ENCODE results near the gene DGKQ.
"Not testable (repeated sequence)": the region's sequence is repeated elsewhere in the genome, so short reads cannot be mapped to it uniquely, and the experiment has no call there.

Gene DGKQ

DNA sequence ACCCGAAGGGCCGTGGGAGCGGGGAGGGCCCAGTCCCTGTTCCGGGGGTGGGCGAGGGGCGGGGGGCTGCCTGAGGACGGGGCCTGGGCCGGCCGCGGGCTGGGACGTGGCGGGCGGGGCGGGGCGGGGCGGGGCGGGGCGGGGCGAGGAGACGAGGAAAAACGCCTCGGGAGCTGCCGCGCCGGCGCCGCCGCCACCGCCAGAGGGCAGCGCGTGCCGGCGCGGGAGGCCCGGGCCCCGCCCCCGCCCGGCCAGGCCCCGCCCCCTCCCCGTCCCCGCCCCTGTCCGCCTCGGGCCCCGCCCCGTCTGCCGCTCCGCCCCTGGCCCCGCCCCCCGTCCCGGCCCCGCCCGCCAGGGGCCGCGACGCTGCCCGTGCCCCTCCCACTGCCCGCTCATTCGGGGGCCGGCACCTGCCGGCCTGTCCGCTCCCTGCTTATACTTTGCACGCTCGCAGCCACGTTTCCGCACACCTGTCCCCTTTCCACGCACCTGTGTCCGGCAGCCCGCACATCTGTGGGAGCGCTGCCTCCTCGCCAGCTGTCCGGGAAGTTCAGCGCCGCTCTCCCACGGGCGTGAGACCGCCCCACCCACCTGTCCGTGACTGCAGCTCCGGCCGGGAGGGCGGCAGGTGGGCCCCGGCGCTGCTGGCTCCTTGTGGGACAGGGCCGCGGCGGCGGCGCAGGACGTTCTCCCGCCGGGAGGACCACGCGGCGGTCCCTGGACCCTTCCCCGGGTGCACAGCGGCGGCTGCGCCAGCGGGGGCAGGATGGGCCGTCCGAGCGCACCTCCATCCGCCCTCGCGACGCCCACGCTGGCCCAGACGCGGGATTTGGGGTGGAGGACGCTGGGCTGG, 36.4 kb upstream of the DGKQ start:
- peak; percentile 77 for DNase-seq (ENCODE audit: low spot score)

DNA sequence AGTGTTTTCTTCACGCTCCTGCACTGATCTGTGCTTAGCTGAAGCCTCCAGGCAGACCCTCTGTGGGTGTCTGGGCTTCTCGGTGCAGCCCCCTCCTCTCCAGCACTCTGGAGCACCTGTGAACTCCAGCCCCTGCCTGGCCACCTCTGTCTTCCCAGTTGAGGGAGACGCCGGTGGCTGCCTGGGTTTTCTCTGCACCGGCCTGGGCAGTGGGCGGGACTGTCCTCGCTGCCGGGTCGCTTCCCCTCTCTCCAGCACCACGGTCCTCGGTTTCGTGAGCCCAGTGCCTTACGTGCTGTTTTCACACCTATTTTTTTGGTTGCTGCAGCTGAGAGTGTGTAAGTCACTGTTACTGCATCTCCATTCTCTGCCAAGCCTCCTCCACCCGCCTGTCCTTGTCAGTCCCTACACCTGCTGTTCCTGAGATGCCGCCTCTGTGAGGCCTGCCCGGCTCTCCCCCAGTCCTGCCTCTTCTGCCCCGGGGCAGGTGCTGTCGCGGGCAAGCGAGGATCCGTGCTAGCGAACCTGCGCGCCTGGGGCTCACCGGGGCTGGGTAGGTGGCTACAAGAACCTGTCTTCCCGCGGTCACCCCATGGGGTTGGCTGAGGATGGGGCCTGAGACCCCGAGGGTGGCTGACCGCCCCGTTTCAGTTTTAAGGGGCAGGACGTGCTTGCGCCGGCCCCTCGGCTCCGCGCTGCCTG, 35.6 kb upstream of the DGKQ start:
- no peak for DNase-seq (ENCODE audit: low spot score)

DNA sequence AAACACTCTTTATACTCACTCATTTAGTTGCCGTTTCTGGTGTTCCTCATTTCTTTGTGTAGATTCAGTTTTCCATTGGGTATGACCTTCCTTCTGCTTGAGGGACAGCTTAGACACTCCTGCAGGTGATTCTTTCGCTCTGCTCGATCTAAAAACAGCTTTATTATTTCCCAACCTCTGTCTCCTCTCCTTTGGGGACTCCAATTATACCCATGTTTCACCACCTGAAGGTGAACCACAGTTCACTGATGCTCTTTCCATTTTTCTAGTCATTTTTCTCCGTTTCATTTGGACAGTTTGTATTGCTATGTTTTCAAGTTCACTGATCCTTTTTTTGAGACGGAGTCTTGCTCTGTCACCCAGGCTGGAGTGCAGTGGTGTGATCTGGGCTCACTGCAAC, 33.5 kb upstream of the DGKQ start:
- no peak for DNase-seq (ENCODE audit: low spot score)

DNA sequence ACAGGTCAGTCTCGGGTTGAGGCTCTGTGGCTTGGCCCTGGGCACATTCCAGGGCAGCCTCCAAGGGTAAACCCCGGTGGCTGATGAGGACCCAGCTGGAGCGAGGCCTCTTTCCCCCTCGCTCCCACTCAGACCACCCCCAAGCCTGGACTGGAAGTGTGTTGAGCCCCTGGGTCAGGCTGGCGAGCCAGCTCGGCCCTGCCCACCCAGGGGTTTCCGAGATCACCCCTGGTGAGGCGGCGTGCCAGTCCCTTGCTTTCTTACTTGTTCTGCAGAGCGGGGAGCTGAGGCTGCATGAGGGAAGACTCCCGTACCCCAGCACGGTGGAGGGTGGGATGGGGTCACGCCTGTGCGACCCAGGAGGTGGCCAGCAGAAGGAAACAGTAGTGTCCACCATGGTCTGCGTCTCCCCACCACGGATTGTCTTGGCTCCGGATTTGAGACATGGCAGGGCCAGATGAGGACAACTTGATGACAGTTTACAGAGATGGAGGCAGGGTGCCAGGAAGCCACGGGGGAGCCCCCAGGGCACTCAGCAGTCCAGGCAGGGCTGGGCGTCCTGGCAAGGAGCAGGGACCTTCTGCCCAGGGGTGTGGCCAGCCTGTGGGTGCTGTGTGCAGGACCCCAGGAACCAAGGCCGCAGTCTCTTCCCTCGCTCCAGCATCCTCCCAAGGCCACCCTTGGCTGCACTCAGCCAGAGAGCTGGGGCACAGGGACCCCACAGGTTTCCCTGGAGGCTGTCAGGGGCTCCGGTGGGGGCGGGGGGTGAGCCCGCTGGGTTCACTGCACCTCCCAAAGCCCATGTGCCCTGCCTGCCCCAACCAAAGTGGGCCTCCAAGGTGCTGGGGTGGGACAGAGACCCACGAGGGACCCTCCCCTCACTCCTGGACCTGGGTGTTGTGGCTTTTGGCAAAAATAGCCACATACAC, 31.5 kb upstream of the DGKQ start:
- DNase-seq (ENCODE audit: low spot score): no peak

DNA sequence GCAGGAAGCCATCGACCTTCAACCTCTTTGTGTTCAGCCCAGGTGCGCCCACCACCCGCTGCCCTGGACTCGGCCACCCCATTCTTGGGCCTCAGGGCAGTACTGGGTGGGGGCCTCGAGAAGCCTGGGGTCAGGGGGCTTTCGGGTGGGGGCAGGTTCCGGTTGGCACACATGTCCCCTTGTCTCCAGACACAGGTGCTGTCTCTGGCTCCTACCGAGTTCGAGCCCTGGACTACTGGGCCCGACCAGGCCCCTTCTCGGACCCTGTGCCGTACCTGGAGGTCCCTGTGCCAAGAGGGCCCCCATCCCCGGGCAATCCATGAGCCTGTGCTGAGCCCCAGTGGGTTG, 30.7 kb upstream of the DGKQ start:
- no peak for DNase-seq (ENCODE audit: low spot score)

DNA sequence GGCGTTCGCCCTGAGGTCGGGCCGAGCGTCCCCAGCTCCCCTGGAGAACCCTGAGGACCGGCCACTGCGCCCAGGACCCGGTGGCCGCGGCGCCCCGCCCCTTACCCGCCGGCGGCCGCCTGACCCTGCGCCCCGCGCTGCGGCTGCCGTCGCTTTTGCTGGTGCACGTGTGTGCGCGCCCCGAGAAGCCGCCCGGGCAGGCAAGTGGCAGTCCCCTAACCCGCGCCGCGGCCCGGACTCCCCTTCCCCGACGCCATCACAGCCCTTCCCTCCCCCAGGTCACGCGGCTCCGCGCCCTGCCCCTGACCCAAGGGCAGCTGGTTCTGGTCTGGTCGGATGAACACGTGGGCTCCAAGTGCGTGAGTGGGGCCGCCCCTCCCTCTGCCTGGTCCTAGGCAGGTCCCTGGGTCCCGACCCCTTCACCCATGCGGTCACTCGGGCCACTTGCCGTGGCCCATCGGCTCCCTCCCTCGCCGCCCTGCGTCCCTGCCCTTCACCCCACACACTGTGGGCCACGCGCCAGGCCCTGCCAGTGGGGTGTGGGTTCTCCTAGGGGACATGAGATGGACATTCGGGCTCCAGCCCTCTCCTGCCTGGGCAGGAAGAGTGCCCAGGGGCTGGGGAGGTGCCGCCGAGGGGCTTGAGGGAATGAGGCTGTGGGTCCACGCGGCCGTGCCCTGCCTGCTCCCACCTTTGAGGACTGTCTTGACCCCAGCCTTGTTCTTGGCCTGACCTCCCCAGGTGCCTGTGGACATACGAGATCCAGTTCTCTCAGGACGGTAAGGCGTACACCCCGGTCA, 30.1 kb upstream of the DGKQ start:
- no peak for DNase-seq (ENCODE audit: low spot score)

DNA sequence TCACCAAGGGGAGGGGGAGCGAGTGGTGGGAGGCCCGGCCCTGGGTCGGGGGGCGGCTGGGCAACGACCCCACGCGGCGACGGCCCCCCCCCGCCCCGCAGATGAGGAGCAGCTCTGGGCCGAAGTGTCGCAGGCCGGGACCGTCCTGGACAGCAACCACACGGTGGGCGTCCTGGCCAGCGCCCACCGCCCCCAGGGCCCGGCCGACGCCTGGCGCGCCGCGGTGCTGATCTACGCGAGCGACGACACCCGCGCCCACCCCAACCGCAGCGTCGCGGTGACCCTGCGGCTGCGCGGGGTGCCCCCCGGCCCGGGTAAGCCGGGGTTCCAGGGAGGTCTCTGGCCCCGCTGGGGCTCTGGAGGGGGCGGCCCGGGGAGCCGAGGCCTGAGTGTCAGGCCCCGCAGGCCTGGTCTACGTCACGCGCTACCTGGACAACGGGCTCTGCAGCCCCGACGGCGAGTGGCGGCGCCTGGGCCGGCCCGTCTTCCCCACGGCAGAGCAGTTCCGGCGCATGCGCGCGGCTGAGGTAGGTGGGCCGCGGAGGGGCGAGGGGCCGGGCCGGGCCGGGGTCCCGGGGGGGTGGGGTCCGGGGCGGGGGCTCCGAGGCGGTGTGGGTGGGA, 29.4 kb upstream of the DGKQ start:
- no peak for DNase-seq (ENCODE audit: low spot score)

DNA sequence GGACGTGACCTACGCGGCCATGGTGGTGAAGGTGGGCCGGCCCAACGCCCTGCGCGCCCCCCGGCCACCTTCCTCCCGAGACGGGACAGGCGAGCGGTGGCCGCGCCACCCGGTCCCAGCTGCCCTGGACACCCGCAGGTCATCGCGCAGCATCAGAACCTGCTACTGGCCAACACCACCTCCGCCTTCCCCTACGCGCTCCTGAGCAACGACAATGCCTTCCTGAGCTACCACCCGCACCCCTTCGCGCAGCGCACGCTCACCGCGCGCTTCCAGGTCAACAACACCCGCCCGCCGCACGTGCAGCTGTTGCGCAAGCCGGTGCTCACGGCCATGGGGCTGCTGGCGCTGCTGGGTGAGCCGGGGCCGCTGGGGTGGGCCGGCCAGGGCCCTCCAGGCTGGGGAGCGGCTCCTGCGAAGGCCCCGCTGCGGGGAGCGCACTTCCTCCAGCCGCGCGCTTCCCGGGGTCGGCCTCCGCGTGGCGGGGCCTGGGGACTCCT, 28.8 kb upstream of the DGKQ start:
- DNase-seq (ENCODE audit: low spot score): no peak

DNA sequence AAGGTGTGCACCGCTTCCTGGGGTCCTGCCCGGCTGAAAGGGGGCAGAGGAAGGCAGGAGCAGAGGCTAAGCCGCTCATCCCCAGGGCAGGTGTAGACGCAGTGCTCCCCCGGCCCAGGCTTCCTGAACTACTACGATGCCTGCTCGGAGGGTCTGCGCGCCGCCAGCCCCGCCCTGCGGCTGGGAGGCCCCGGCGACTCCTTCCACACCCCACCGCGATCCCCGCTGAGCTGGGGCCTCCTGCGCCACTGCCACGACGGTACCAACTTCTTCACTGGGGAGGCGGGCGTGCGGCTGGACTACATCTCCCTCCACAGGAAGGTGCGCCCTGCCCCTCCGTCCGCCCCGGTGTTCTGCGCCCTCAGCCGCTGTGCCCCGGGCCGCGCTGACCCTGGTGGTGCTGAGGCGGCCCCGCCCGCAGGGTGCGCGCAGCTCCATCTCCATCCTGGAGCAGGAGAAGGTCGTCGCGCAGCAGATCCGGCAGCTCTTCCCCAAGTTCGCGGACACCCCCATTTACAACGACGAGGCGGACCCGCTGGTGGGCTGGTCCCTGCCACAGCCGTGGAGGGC, 28.3 kb upstream of the DGKQ start:
- no peak for DNase-seq (ENCODE audit: low spot score)

DNA sequence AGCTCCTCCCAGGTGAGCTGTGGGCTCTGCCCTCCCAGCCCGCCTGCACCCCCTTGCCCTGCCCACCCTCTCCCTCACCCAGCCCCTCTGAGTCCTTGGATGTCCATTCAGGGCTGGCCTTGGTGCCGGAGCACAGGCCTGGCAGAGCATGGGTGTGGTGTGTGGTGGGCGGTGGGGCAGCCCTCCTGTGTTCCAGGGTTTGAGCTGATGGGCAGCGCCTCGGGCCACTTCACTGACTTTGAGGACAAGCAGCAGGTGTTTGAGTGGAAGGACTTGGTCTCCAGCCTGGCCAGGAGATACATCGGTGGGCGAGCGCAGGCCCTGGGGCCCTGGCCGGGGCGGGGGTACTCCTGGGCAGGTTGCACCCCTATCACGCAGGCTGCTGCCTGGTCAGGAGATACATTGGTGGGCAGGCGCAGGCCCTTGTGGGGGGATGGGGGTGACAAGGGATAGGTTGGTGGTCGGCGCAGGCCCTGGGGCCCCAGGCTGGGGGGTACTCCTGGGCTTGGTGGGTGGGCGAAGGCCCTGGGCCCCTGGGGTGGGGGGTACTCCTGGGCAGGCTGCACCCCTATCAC, 27.4 kb upstream of the DGKQ start:
- no peak for DNase-seq (ENCODE audit: low spot score)

DNA sequence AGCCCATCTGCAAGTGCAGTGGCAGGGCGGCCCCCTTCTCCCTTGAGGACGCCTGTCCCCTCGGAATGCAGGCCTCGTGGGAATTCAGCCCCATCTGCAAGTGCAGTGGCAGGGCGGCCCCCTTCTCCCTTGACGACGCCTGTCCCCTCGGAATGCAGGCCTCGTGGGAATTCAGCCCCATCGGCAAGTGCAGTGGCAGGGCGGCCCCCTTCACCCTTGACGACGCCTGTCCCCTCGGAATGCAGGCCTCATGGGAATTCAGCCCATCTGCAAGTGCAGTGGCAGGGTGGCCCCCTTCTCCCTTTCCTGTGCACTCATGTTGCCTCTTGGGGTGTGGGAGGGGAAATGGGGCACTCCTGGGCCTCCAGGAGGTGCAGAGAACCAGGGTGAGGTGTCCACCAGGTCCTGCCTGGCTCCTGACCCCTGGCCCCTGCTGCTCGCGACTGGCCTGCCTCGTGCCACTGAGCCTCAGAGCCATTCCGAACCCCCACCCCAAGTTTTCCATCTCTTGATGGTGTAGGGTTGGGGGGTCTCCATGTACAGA, 26.6 kb upstream of the DGKQ start:
- no peak for DNase-seq (ENCODE audit: low spot score)

DNA sequence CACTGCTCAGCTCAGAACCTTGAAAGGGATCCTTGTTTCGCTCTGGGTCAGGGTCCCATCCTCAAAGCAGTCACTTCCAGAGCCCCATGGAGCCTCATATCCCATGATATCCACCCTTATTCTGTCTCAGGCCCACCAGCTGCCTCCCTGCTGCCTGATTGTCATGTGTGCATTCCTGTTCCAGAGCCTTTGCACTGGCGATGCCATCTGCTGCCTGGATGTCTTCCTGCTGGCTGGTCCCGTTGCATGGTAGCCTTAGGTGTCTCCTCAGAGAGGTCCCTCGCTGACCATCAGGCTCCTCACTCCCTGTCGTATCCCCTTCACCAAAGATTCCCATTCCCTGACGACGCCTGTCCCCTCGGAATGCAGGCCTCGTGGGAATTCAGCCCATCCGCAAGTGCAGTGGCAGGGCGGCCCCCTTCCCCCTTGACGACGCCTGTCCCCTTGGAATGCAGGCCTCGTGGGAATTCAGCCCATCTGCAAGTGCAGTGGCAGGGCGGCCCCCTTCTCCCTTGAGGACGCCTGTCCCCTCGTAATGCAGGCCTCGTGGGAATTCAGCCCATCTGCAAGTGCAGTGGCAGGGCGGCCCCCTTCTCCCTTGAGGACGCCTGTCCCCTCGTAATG, 26.0 kb upstream of the DGKQ start:
- not testable (repeated sequence) for DNase-seq (ENCODE audit: low spot score)

DNA sequence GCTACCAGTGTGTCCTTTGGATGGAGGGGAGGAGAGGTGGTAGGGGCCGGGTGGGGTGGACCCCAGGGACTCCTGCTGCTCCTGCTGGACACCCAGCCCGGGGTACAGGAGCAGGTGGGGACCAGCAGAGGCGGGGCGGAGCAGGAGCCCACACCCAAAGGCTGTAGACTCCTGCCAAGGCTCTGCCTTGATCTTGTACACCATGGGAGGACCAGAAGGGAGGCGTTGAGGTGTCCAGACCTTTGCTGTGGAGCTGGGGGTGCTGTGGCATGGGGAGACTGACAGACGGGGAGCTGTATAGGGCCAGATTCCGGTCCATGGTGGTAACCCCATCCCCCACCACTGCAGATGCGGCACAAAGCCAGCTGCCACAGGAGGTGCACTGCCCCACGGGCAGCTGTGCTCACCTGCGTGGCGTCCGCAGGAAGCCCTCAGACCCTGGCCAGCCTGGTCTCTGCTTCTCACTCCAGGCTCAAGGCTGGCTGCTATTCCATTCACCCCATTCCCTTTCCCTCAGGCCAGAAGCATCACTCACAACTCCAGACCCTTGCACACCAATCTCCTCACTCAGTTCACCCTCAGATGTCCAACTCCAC, 24.8 kb upstream of the DGKQ start:
- DNase-seq (ENCODE audit: low spot score): no peak

DNA sequence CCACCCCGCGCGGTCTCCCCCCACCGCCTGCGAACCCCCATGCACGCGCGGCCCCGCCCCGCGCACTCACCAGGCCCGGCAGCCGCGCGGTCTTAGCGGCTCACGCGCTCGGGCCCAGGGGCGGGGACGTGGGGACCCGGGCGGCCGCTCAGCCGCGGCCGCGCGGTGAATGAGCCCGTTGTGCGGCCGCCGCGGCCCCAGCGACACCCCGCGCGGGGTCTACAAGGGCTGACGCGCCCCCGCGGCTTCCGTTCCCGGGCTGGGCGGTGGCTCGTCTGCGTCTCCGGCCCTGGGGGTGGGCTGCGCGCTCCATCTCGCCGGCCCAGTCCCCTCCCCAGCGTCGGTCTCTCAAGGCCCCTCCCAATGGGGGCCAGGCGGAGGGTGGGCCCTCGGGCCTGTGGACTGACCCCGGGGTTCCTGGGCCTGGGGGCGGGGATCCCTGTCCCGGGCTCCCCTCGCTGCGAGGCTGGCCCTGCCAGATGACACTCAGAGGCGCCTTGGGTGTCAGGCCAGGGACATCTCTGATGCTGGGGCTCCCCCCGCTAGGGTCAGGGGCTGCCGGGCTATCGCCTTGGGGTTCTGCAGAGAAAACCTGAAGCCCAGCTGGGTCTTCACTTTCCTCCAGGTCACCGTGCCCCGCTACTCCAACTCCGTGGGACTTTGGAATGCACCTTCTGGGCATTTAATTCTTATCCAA, 24.2 kb upstream of the DGKQ start:
- peak; percentile 54 for DNase-seq (ENCODE audit: low spot score)

DNA sequence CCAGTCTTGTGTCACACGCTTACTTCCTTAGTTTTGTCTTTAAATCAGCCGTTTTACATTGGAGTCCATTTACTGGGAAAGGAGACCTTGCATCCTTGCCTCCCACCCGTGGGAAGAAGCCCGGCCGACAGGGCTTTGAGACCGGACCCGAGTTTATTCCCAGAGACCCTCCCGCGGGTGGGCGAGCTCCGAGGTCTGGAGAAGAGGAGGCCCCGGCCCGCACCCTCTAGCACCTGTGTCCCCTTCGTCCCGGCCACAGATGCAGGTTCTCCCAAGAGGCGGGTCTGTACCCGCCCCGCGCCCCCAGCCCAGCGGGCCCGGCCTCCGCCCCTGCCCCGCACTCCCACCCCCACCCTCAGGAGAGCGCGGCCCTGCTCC, 23.6 kb upstream of the DGKQ start:
- no peak for DNase-seq (ENCODE audit: low spot score)

DNA sequence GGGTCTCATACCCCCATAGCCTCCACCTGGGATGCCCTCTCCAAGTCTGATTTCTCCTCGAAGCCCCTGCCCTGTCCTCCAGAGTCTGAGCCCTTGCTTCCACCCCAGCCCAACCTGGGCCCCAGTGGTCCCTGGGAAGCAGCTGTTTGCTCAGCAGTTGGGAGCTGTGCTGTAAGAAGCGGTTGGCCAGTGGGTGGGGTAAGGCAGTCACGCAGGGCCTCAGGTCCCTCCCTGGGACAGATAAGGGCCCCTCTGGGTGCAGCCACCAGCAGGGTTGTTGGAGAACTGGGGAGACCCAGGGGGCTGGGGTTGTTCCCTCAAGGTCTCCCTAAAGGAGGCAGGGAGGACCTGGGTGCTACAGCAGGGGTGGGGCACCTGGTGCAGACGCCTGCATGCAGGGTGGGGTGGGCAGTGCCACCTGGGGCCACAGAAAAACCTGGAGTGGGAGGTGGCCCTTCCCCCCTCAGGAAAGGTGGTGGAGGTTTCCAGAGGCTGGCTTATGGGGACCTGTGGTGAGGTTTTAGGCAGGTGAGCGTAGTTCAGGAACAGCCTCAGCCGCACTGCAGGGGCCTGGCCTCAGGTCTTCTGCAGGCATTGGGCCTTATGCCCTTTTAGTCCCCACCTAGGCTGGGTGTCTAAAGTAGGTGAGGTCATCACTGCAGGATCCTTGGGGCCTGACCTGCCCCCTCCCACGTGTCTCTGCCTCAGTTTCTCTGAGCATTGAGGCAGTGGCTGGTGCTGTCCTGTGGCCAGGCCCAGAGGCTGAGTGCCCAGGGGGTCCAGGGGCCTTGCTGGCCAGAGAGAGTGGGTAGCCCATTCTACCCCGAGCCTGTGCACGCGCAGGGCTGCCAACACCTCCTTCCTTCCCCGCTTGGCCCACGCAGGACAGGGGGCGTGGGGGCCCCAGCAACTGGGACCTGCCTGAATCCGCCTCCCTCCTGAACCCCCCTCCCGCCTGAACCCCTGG, 22.9 kb upstream of the DGKQ start:
- DNase-seq (ENCODE audit: low spot score): no peak

DNA sequence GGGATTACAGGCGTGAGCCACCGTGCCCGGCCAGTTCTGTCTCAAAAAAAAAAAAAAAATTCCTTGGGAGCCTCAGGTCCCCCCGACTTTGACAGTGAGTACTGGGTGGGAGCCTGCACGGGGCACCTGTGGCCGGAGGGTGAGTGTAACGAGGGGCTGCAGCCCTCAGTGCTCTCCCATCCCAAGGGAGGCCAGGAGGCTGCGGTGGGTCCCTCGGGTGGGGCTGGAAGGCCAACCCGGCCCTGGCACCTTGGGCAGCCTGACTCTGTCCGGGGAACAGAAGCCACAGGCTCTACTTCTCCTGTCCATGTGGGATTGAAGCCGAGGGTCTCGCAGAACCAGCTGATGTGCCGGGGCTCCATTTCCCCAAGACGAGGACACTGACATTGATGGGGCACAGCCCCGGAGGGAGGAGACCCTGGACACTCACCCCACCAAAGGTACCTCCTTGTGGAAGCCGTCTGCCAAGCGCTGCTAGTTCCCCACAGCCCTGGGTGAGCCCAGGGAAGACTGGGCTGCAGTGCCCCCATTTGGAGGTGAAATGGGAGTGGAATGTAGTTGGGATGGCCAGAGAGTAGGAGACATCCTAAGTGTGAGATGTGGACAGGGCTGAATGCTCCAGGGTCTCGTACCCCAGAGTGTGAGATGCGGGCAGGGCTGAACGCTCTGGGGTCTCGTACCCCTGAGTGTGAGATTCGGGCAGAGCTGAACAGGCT, 22.1 kb upstream of the DGKQ start:
- DNase-seq (ENCODE audit: low spot score): no peak
